HG03575 (cell line): ENCODE results near the gene ANKS1B.
"Not testable (repeated sequence)": the region's sequence is repeated elsewhere in the genome, so short reads cannot be mapped to it uniquely, and the experiment has no call there.

Source experiments
- ATAC-seq: cut with Tn5 transposase; IDR thresholded peaks from one replicate; pipeline ENCODE4 v1.9.1; 2021; ENCODE audit not compliant: unreplicated experiment, insufficient number of reproducible peaks, low FRiP score; ENCODE audit errors: extremely low read depth

Gene ANKS1B

GRCh38 chr12:99984271-99985128 is at the start of gene ANKS1B:
TSS of gene ANKS1B (minus strand) at chr12:99984936. CDS start at chr12:99984237, 699 bp downstream.
- no peak for ATAC-seq

- ATAC-seq = no peak
Observed at GRCh38 chr12:100031836-100032235, 47.1 kb upstream of the ANKS1B start.

GRCh38 chr12:100027671-100028070 is 42.9 kb upstream of the ANKS1B start:
- no peak for ATAC-seq

- ATAC-seq = no peak
Observed at GRCh38 chr12:100026241-100026640, 41.5 kb upstream of the ANKS1B start.

GRCh38 chr12:100024974-100025555 is 40.3 kb upstream of the ANKS1B start:
- no peak for ATAC-seq

GRCh38 chr12:100020370-100020769 is 35.6 kb upstream of the ANKS1B start:
- no peak for ATAC-seq

- ATAC-seq = no peak
Observed at GRCh38 chr12:100017056-100017455, 32.3 kb upstream of the ANKS1B start.

- ATAC-seq = not testable (repeated sequence)
Observed at GRCh38 chr12:100016304-100016703, 31.6 kb upstream of the ANKS1B start.

GRCh38 chr12:100005846-100006245 is 21.1 kb upstream of the ANKS1B start:
- ATAC-seq = not testable (repeated sequence)

- no peak for ATAC-seq
Observed at GRCh38 chr12:99997806-99998205, 13.1 kb upstream of the ANKS1B start.

- no peak for ATAC-seq
Observed at GRCh38 chr12:99996095-99996494, 11.4 kb upstream of the ANKS1B start.

- no peak for ATAC-seq
Observed at GRCh38 chr12:99985631-99986030, 895 bp upstream of the ANKS1B start.

- ATAC-seq = no peak
Observed at GRCh38 chr12:99985129-99985570, 414 bp upstream of the ANKS1B start.

GRCh38 chr12:99983456-99984258 is 1.1 kb downstream of the ANKS1B start:
- no peak for ATAC-seq

- ATAC-seq = no peak
Observed at GRCh38 chr12:99981639-99982190, 3.0 kb downstream of the ANKS1B start.

GRCh38 chr12:99979471-99979870 is 5.3 kb downstream of the ANKS1B start:
- no peak for ATAC-seq

GRCh38 chr12:99978152-99978551 is 6.6 kb downstream of the ANKS1B start:
- ATAC-seq = no peak

- ATAC-seq = no peak
Observed at GRCh38 chr12:99977550-99977949, 7.2 kb downstream of the ANKS1B start.

GRCh38 chr12:99976762-99977161 is 8.0 kb downstream of the ANKS1B start:
- ATAC-seq = no peak
